Liver (tissue), 3 donors: Measurements from ENCODE around the gene KANK3.
"Not testable (repeated sequence)": the region's sequence is repeated elsewhere in the genome, so short reads cannot be mapped to it uniquely, and the experiment has no call there.

Experiments
- EGR1 ChIP-seq, 2 donors: IDR thresholded peaks; 2 replicates each; pipeline ENCODE4 v1.6.1; 2016 to 2018; ENCODE audit warnings: antibody characterized with exemption in 2 of 2, low read depth in 2 of 2
- FOXA1 ChIP-seq: IDR thresholded peaks from 2 replicates; pipeline ENCODE4 v1.6.1; 2016; ENCODE audit warnings: antibody characterized with exemption
- GABPA ChIP-seq, 2 donors: IDR thresholded peaks in 1 of 2; conservative IDR thresholded peaks in 1 of 2; 2 replicates each; pipeline ENCODE4 v1.6.1; 2016; ENCODE audit warnings: antibody characterized with exemption in 2 of 2, mild to moderate bottlenecking in 1 of 2, moderate library complexity in 1 of 2
- HNF4A ChIP-seq, 2 donors: conservative IDR thresholded peaks; 2 replicates each; pipeline ENCODE4 v1.6.1; 2016; ENCODE audit warnings: antibody characterized with exemption in 2 of 2, mild to moderate bottlenecking in 2 of 2
- RAD21 ChIP-seq, 2 donors: IDR thresholded peaks; 2 replicates each; pipeline ENCODE4 v1.6.1; 2016; ENCODE audit warnings: antibody characterized with exemption in 2 of 2, mild to moderate bottlenecking in 2 of 2
- SP1 ChIP-seq: IDR thresholded peaks from 2 replicates; pipeline ENCODE4 v1.6.1; 2018; ENCODE audit warnings: antibody characterized with exemption, mild to moderate bottlenecking
- TAF1 ChIP-seq: conservative IDR thresholded peaks from 2 replicates; pipeline ENCODE4 v1.6.1; 2016; ENCODE audit warnings: antibody characterized with exemption, mild to moderate bottlenecking
- YY1 ChIP-seq: IDR thresholded peaks from 2 replicates; pipeline ENCODE4 v1.6.1; 2016; ENCODE audit warnings: antibody characterized with exemption, mild to moderate bottlenecking
- TF ChIP-seq, protein P1 (sequence below): fragments of 150-350 bp; IDR thresholded peaks from 2 replicates; pipeline ENCODE4 v1.5.1; 2017; ENCODE audit warnings: improper control_type of control experiment, low read depth, low read length; ENCODE audit not compliant: missing input control
- TF ChIP-seq, protein P2 (sequence below): IDR thresholded peaks from 2 replicates; pipeline ENCODE4 v1.6.1; 2016; ENCODE audit warnings: antibody characterized with exemption
- TF ChIP-seq, protein P3 (sequence below): IDR thresholded peaks from 2 replicates; pipeline ENCODE4 v1.6.1; 2016; ENCODE audit warnings: antibody characterized with exemption, mild to moderate bottlenecking
- TF ChIP-seq, protein P4 (sequence below): IDR thresholded peaks from 2 replicates; pipeline ENCODE4 v1.6.1; 2016; ENCODE audit warnings: antibody characterized with exemption
- donor health status: healthy.
- donor health status: healthy.

DNA sequence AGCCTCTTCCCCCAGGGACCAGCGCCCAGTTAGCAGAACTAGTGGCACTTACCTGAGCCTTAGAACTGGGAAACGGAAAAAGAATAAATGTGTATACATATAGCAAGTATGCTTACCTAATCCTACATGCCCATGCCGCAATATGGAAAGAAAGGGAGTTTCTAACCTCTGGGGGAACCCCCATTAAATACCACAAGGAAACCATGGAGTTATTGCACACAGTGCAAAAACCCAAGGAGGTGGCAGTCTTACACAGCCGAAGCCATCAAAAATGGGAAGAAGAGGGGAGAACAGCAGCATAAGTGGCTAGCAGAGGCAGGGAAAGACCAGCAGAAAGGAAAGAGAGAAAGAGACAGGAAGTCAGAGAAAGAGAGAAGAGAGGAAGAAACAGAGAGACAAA, 41.5 kb upstream of the KANK3 start:
- TF ChIP-seq, protein P1, sequence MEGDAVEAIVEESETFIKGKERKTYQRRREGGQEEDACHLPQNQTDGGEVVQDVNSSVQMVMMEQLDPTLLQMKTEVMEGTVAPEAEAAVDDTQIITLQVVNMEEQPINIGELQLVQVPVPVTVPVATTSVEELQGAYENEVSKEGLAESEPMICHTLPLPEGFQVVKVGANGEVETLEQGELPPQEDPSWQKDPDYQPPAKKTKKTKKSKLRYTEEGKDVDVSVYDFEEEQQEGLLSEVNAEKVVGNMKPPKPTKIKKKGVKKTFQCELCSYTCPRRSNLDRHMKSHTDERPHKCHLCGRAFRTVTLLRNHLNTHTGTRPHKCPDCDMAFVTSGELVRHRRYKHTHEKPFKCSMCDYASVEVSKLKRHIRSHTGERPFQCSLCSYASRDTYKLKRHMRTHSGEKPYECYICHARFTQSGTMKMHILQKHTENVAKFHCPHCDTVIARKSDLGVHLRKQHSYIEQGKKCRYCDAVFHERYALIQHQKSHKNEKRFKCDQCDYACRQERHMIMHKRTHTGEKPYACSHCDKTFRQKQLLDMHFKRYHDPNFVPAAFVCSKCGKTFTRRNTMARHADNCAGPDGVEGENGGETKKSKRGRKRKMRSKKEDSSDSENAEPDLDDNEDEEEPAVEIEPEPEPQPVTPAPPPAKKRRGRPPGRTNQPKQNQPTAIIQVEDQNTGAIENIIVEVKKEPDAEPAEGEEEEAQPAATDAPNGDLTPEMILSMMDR: not testable (repeated sequence)
- TF ChIP-seq FOXA1; GABPA (IDR thresholded peaks at IDR 0.05 in 1 of 2, conservative IDR thresholded peaks at IDR 0.05 in 1 of 2); SP1; TAF1; RAD21 (IDR thresholded peaks at IDR 0.05); EGR1 (IDR thresholded peaks at IDR 0.05; ENCODE audit: low read depth in 2 of 2); HNF4A (conservative IDR thresholded peaks at IDR 0.05); YY1: not testable (repeated sequence)
- TF ChIP-seq, protein P2, sequence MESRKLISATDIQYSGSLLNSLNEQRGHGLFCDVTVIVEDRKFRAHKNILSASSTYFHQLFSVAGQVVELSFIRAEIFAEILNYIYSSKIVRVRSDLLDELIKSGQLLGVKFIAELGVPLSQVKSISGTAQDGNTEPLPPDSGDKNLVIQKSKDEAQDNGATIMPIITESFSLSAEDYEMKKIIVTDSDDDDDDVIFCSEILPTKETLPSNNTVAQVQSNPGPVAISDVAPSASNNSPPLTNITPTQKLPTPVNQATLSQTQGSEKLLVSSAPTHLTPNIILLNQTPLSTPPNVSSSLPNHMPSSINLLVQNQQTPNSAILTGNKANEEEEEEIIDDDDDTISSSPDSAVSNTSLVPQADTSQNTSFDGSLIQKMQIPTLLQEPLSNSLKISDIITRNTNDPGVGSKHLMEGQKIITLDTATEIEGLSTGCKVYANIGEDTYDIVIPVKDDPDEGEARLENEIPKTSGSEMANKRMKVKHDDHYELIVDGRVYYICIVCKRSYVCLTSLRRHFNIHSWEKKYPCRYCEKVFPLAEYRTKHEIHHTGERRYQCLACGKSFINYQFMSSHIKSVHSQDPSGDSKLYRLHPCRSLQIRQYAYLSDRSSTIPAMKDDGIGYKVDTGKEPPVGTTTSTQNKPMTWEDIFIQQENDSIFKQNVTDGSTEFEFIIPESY: not testable (repeated sequence)
- TF ChIP-seq, protein P3, sequence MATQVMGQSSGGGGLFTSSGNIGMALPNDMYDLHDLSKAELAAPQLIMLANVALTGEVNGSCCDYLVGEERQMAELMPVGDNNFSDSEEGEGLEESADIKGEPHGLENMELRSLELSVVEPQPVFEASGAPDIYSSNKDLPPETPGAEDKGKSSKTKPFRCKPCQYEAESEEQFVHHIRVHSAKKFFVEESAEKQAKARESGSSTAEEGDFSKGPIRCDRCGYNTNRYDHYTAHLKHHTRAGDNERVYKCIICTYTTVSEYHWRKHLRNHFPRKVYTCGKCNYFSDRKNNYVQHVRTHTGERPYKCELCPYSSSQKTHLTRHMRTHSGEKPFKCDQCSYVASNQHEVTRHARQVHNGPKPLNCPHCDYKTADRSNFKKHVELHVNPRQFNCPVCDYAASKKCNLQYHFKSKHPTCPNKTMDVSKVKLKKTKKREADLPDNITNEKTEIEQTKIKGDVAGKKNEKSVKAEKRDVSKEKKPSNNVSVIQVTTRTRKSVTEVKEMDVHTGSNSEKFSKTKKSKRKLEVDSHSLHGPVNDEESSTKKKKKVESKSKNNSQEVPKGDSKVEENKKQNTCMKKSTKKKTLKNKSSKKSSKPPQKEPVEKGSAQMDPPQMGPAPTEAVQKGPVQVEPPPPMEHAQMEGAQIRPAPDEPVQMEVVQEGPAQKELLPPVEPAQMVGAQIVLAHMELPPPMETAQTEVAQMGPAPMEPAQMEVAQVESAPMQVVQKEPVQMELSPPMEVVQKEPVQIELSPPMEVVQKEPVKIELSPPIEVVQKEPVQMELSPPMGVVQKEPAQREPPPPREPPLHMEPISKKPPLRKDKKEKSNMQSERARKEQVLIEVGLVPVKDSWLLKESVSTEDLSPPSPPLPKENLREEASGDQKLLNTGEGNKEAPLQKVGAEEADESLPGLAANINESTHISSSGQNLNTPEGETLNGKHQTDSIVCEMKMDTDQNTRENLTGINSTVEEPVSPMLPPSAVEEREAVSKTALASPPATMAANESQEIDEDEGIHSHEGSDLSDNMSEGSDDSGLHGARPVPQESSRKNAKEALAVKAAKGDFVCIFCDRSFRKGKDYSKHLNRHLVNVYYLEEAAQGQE: not testable (repeated sequence)
- TF ChIP-seq, protein P4, sequence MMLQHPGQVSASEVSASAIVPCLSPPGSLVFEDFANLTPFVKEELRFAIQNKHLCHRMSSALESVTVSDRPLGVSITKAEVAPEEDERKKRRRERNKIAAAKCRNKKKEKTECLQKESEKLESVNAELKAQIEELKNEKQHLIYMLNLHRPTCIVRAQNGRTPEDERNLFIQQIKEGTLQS: not testable (repeated sequence)
